ENCODE measurements around the gene MANSC1. TPM values are rescaled to one million over a fixed set of nuclear protein-coding genes. Genes with fewer than 3 reads are reported as not detected.

Gene MANSC1
- total and polyA plus RNA-seq, 2 of the 13 experiments (the other 11 are each of a cell fraction or from before 2014, with no cell fraction given), result 1.9 to 4.2 TPM

GRCh38 chr12:12384571-12385340 is 34.7 kb upstream of the MANSC1 start (continued):
- TF ChIP-seq PHF21A (CRISPR knock-in tag; IDR thresholded peaks at IDR 0.05) (peak; percentile 76), CCDC6 (CRISPR knock-in tag; IDR thresholded peaks at IDR 0.05) (no peak), ZNF292 (CRISPR knock-in tag; IDR thresholded peaks at IDR 0.05; ENCODE audit: borderline replicate concordance, low read depth) (peak; percentile 89; the same call in 1 of the 2 replicates), BHLHE40 (IDR thresholded peaks at IDR 0.05; ENCODE audit: low read length) (peak; percentile 81), E2F1 (CRISPR knock-in tag; IDR thresholded peaks at IDR 0.05) (no peak), MEF2D (CRISPR knock-in tag; IDR thresholded peaks at IDR 0.05) (0 out of 2 replicates have a peak, but pooled peaks have one; percentile 25), NCOA5 (CRISPR knock-in tag; IDR thresholded peaks at IDR 0.05) (no peak), ZUFSP (CRISPR knock-in tag; IDR thresholded peaks at IDR 0.05; ENCODE audit: borderline replicate concordance) (no peak), NR2C2 (CRISPR knock-in tag; IDR thresholded peaks at IDR 0.05; ENCODE audit: borderline replicate concordance) (peak; percentile 75), TFE3 (CRISPR knock-in tag; IDR thresholded peaks at IDR 0.05) (peak; percentile 88), RBM22 (optimal IDR thresholded peaks at IDR 0.05; ENCODE audit: low read length) (no peak), ZNF644 (CRISPR knock-in tag; IDR thresholded peaks at IDR 0.05; ENCODE audit: low read depth) (peak; percentile 61; the same call in 1 of the 2 replicates), ZNF264 (CRISPR knock-in tag; IDR thresholded peaks at IDR 0.05) (no peak), AHR (CRISPR knock-in tag; IDR thresholded peaks at IDR 0.05) (no peak), ZGPAT (CRISPR knock-in tag; IDR thresholded peaks at IDR 0.05) (peak; percentile 67; the same call in 1 of the 2 replicates), ZBTB49 (CRISPR knock-in tag; IDR thresholded peaks at IDR 0.05; ENCODE audit: borderline replicate concordance) (no peak), AGO1 (IDR thresholded peaks at IDR 0.05; ENCODE audit: low read depth, low read length, poor library complexity, severe bottlenecking) (no peak), ZNF747 (CRISPR knock-in tag; IDR thresholded peaks at IDR 0.05; ENCODE audit: borderline replicate concordance) (0 out of 2 replicates have a peak, but pooled peaks have one; percentile 51), ZNF446 (CRISPR knock-in tag; IDR thresholded peaks at IDR 0.05) (no peak), NCOR1 (IDR thresholded peaks at IDR 0.05; ENCODE audit: borderline replicate concordance, low read length) (peak; percentile 43; the same call in 1 of the 2 replicates), ZNF629 (CRISPR knock-in tag; conservative IDR thresholded peaks at IDR 0.05) (no peak), GATAD2A (CRISPR knock-in tag; IDR thresholded peaks at IDR 0.05) (peak; percentile 78)

Measured in HepG2 (cell line).